ENCODE data around the gene SGMS1.

- TF ChIP-seq CTCF (IDR thresholded peaks at IDR 0.05) (no peak), POLR2A (IDR thresholded peaks at IDR 0.05) (no peak)
Observed at GRCh38 chr10:50387007-50387731, 236.6 kb downstream of the SGMS1 start.
